Naive thymus-derived CD8-positive, alpha-beta T cell (primary cell): ENCODE data around the gene MBD6. TPM values are rescaled to one million over a fixed set of nuclear protein-coding genes. Genes with fewer than 3 reads are reported as not detected.

Source experiments
- ATAC-seq, 2 donors: fragments of 150-1000 bp; cut with Tn5 transposase in 1 of 2; sonication (Bioruptor Pico), chemical (Tn5 transposase) in 1 of 2; 1 replicate in 1 of 2; 2 replicates in 1 of 2; pipeline ENCODE4 v1.10.0; 2021; ENCODE audit warnings: mild to moderate bottlenecking in 2 of 2, moderate library complexity in 2 of 2
- POLR2A ChIA-PET: fragments of 350-600 bp; sonication (Branson Sonifier 250); formaldehyde crosslinking; loops from one replicate; lab custom pipeline; 2021; ENCODE audit warnings: antibody characterized with exemption; lab: Charles Lee
- DNase-seq, 10 donors: peaks; one replicate each; pipeline versions ENCODE4 v3.0.0 to v3.0.0-alpha.2; 2020 to 2022
- H3K27ac Mint-ChIP-seq, 10 donors: one replicate each; pipeline ENCODE4 v1.8.0; 2020 to 2022; ENCODE audit warnings: mild to moderate bottlenecking in 10 of 10, mixed read lengths in 10 of 10, moderate library complexity in 4 of 10, inconsistent platforms in 1 of 10
- H3K27me3 Mint-ChIP-seq, 5 donors: one replicate each; pipeline ENCODE4 v1.8.0; 2021 to 2022; ENCODE audit warnings: mixed read lengths in 5 of 5
- H3K36me3 Mint-ChIP-seq, 3 donors: one replicate each; pipeline ENCODE4 v1.8.0; 2020 to 2022; ENCODE audit warnings: mixed read lengths in 3 of 3, mild to moderate bottlenecking in 2 of 3, inconsistent platforms in 1 of 3
- H3K4me1 Mint-ChIP-seq, 4 donors: one replicate each; pipeline ENCODE4 v1.8.0; 2021 to 2022; ENCODE audit warnings: mixed read lengths in 4 of 4
- H3K4me3 Mint-ChIP-seq, 10 donors: one replicate each; pipeline ENCODE4 v1.8.0; 2020 to 2022; ENCODE audit warnings: mild to moderate bottlenecking in 10 of 10, mixed read lengths in 10 of 10, moderate library complexity in 6 of 10, inconsistent platforms in 1 of 10
- H3K9me3 Mint-ChIP-seq, 9 donors: one replicate each; pipeline ENCODE4 v1.8.0; 2020 to 2022; ENCODE audit warnings: mixed read lengths in 9 of 9, mild to moderate bottlenecking in 3 of 9, inconsistent platforms in 1 of 9, moderate library complexity in 1 of 9
- polyA plus RNA-seq, 3 donors: library from polyadenylated mRNA; unstranded; fragments of 300-500 nt; fragmentation: Illumina TruSeq; gene quantifications; one replicate each; pipeline ENCODE4 v1.2.3, GENCODE V29; 2021
- total RNA-seq, 8 experiments: library from RNA in 2 of 8; stranded (reverse) in 2 of 8; gene quantifications; one replicate each; pipeline ENCODE4 v1.2.3 and lab custom pipeline; 2021 to 2026

Gene MBD6
- total and polyA plus RNA-seq, 5 experiments from 2014 or later = 0.38 to 104 (median 2.5) TPM

- Mint-ChIP-seq H3K9me3 (no peaks in the 10 kb centered on the region), H3K27ac (peak overlapping the region; percentile 39 to 97 (median 92)), H3K27me3 (peaks cover 0 to 2% (median 0%) of the 10 kb centered on the region in 5 donors), H3K36me3 (peaks cover 0 to 30% (median 4%) of the 10 kb centered on the region in 3 donors), H3K4me1 (peaks cover 33 to 73% (median 51%) of the 10 kb centered on the region in 4 donors), H3K4me3 (peak overlapping the region; percentile 89 to 97 (median 92))
- ATAC-seq (no peak), DNase-seq (peak in 4 of 10 donors; percentile 11 to 31 (median 26))
- POLR2A ChIA-PET = interaction anchor here (0.7 to 2.0 kb wide), 12 partner anchors 8 to 81 kb away, joined by 3 to 10 read pairs (median 4); partner anchors contain the start of genes ARHGAP9, DTX3 and PIP4K2C
These were observed 1.3 kb downstream of the MBD6 start for GRCh38 chr12:57523706-57524614.

- Mint-ChIP-seq H3K9me3 (no peaks in the 10 kb centered on the region), H3K36me3 (peaks cover 0 to 35% (median 0%) of the 10 kb centered on the region in 3 donors), H3K27ac (peak overlapping the region; percentile 13 to 97 (median 92)), H3K27me3 (peaks cover 0 to 2% (median 0%) of the 10 kb centered on the region in 5 donors), H3K4me3 (peak overlapping the region in 7 of 10 donors; percentile 90 to 97 (median 95)), H3K4me1 (peaks cover 30 to 70% (median 46%) of the 10 kb centered on the region in 4 donors)
- DNase-seq (no peak), ATAC-seq (no peak)
- POLR2A ChIA-PET = interaction anchor here (0.5 to 2.0 kb wide), 9 partner anchors 9 to 80 kb away, joined by 3 to 10 read pairs (median 4); partner anchors contain the start of genes ARHGAP9, DTX3 and PIP4K2C
These were observed 2.4 kb downstream of the MBD6 start for GRCh38 chr12:57524814-57525614.

GRCh38 chr12:57525615-57526383, 3.2 kb downstream of the MBD6 start:
- no peak for ATAC-seq
- Mint-ChIP-seq H3K27ac (peak overlapping the region in 4 of 10 donors; percentile 13 to 52 (median 46)), H3K36me3 (peaks cover 0 to 41% (median 0%) of the 10 kb centered on the region in 3 donors), H3K4me1 (peaks cover 27 to 64% (median 43%) of the 10 kb centered on the region in 4 donors), H3K9me3 (no peaks in the 10 kb centered on the region), H3K4me3 (no peak overlapping the region), H3K27me3 (peaks cover 0 to 2% (median 0%) of the 10 kb centered on the region in 5 donors)
- no peak for DNase-seq
- POLR2A ChIA-PET = interaction anchor here (0.5 to 1.6 kb wide), 4 partner anchors 11 to 63 kb away, joined by 3 to 6 read pairs (median 4); no protein-coding TSS in a partner anchor

DNA sequence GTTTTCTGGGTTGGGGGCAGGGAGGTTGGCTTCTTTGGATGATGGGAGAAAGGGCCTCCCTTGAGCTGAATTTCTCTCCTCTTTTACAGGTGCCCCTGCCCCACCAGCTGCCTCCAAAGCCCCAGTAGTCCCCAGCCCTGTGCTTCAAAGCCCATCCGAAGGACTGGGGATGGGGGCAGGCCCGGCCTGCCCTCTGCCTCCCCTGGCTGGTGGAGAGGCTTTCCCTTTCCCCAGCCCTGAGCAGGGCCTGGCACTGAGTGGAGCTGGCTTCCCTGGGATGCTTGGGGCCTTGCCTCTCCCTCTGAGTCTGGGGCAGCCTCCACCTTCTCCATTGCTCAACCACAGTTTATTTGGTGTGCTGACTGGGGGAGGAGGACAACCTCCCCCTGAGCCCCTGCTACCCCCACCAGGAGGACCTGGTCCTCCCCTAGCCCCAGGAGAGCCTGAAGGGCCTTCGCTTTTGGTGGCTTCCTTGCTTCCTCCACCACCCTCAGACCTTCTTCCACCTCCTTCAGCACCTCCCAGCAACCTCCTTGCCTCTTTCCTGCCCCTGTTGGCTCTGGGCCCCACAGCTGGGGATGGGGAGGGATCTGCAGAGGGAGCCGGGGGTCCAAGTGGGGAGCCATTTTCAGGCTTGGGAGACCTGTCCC, 4.0 kb downstream of the MBD6 start:
- Mint-ChIP-seq H3K27me3 (peaks cover 0 to 2% (median 0%) of the 10 kb centered on the region in 5 donors), H3K9me3 (no peaks in the 10 kb centered on the region), H3K4me1 (peaks cover 25 to 56% (median 35%) of the 10 kb centered on the region in 4 donors), H3K27ac (peak overlapping the region in 3 of 10 donors; percentile 5 to 45 (median 11)), H3K4me3 (no peak overlapping the region), H3K36me3 (peaks cover 0 to 47% (median 0%) of the 10 kb centered on the region in 3 donors)
- DNase-seq (no peak), ATAC-seq (no peak)
- POLR2A ChIA-PET = interaction anchor here (0.5 to 1.6 kb wide), 6 partner anchors 11 to 1695 kb away, joined by 3 to 6 read pairs (median 4); partner anchors contain the start of gene ARHGAP9

DNA sequence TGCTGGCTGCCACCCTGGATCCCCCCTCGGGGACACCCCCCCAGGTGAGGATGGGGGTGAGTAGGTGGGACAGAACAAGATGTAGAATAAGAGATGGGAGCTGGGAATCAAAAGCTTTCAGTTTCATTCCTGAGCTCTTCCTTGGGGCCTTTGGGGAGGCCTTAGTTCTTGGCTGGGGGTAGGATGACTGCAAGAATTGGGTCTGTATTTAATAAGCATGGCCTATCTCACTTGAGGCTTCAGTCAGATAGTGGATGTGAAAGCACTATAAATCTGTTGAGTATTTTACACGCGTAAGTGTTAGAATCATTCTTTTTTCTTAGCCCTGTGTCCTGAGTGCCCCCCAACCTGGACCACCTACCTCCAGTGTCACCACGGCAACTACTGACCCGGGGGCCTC, 4.6 kb downstream of the MBD6 start:
- ATAC-seq = no peak
- peak overlapping the region in 4 of 10 donors; percentile 11 to 52 (median 46) for H3K27ac Mint-ChIP-seq
- no peaks in the 10 kb centered on the region for H3K9me3 Mint-ChIP-seq
- peaks cover 19 to 50% (median 29%) of the 10 kb centered on the region in 4 donors for H3K4me1 Mint-ChIP-seq
- H3K36me3 Mint-ChIP-seq = peaks cover 0 to 53% (median 0%) of the 10 kb centered on the region in 3 donors
- H3K27me3 Mint-ChIP-seq = no peaks in the 10 kb centered on the region
- no peak overlapping the region for H3K4me3 Mint-ChIP-seq
- POLR2A ChIA-PET = interaction anchor here (0.6 to 1.6 kb wide), 4 partner anchors 10 to 1695 kb away, joined by 3 to 4 read pairs (median 4); partner anchors contain the start of gene ARHGAP9
- DNase-seq = no peak

DNA sequence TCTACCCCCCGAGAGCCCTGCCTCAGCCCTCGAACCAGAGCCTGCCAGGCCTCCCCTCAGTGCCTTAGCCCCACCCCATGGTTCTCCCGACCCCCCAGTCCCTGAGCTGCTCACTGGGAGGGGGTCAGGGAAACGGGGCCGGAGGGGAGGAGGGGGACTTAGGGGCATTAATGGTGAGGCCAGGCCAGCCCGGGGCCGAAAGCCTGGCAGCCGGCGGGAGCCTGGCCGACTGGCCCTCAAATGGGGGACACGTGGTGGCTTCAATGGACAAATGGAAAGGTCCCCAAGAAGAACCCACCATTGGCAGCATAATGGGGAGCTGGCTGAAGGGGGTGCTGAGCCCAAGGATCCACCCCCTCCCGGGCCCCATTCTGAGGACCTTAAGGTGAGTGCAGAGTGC, 5.6 kb downstream of the MBD6 start:
- H3K36me3 Mint-ChIP-seq = peaks cover 0 to 63% (median 0%) of the 10 kb centered on the region in 3 donors
- POLR2A ChIA-PET = interaction anchor here (0.9 to 1.3 kb wide), 3 partner anchors 8 to 69 kb away, joined by 4 to 6 read pairs (median 4); partner anchors contain the start of gene DDIT3
- H3K4me1 Mint-ChIP-seq = peaks cover 17 to 45% (median 27%) of the 10 kb centered on the region in 4 donors
- H3K27ac Mint-ChIP-seq = peak overlapping the region in 2 of 10 donors; percentile 58 to 65
- no peaks in the 10 kb centered on the region for H3K27me3 Mint-ChIP-seq
- no peak overlapping the region for H3K4me3 Mint-ChIP-seq
- ATAC-seq (no peak), DNase-seq (no peak)
- H3K9me3 Mint-ChIP-seq = no peaks in the 10 kb centered on the region

DNA sequence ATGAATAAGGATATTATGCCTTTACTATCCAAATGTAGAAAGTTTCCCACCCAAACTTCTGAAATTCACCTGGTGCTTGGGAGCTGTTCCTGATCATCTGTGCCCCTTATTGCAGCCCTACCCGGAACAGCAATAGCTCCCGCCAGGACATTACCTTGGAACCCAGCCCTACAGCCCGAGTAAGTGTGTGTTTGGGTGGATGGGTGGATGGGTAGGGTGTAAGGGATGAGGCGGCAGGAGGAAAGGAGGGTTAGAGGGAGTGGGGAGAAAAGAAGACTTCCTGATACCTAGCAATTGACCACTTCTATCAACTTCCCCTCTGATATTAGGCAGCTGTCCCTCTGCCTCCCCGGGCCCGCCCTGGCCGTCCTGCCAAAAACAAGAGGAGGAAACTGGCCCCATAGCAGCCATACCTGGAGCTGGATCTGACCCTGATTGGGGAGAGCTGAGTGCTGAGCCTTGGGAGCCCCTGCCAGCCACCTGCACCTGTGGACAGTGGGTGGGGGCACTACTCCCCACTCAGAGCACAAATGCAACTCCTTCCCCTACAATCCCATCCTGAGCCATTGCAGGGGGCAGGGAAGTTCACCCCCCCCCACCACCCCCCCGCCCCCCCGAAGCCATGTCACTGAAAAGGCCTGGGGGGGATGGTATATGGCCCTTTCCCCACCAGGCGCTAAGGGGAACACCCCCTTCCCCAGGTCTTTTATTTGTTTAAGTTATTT, 6.4 kb downstream of the MBD6 start:
- POLR2A ChIA-PET = interaction anchor here (0.9 to 1.3 kb wide), 3 partner anchors 8 to 70 kb away, joined by 4 to 6 read pairs (median 4); partner anchors contain the start of gene DDIT3
- DNase-seq = no peak
- H3K4me3 Mint-ChIP-seq = no peak overlapping the region
- peaks cover 0 to 71% (median 0%) of the 10 kb centered on the region in 3 donors for H3K36me3 Mint-ChIP-seq
- peaks cover 13 to 37% (median 19%) of the 10 kb centered on the region in 4 donors for H3K4me1 Mint-ChIP-seq
- H3K9me3 Mint-ChIP-seq = no peaks in the 10 kb centered on the region
- peak overlapping the region in 6 of 10 donors; percentile 28 to 86 (median 70) for H3K27ac Mint-ChIP-seq
- no peaks in the 10 kb centered on the region for H3K27me3 Mint-ChIP-seq
- no peak for ATAC-seq

- Mint-ChIP-seq H3K4me3 (no peak overlapping the region), H3K4me1 (peaks cover 7 to 28% (median 11%) of the 10 kb centered on the region in 4 donors), H3K27ac (peak overlapping the region in 5 of 10 donors; percentile 7 to 86 (median 75)), H3K36me3 (peaks cover 0 to 76% (median 3%) of the 10 kb centered on the region in 3 donors), H3K9me3 (no peaks in the 10 kb centered on the region), H3K27me3 (no peaks in the 10 kb centered on the region)
- ATAC-seq = no peak
- DNase-seq = no peak
- POLR2A ChIA-PET = interaction anchor here (0.6 to 1.2 kb wide), 2 partner anchors 49 to 1485 kb away, joined by 4 to 5 read pairs; no protein-coding TSS in a partner anchor
These were observed 7.2 kb downstream of the MBD6 start for GRCh38 chr12:57529831-57530230.

DNA sequence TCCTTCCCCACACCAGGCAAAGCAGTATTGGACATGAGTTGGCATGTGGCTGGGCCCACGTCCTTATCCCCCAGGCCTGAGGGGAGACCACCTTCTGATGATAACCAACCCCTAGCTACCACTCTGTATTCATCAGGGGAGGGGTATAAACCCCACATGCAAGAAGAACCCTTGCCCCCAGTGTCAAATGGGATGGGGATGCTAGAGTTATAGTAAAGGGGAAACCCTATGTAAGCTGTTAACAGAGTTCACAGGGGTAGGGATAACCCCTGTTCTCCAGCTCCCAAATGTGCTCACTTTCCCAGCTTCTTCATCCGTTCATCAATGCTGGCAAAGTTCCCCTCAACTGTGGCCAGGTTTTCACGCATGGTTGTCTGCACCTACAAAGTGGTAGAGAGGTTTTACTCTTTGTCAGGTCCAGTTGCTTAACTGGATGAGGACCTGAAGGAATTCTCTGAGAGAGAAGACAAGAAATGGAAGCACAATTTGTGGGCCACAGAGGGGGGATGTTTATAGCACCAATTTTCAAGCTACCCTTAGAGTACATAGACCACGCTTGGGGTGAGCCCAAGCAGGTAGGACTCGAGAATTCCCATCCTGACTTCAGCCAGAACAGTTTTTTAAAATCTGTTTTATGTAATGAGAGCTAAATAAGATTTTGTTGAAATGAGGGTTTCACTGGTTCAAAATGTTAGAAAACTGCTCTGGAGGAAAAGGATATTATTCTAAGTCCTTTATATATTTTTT, 7.9 kb downstream of the MBD6 start:
- Mint-ChIP-seq H3K4me3 (no peak overlapping the region), H3K9me3 (no peaks in the 10 kb centered on the region), H3K4me1 (peaks cover 3 to 21% (median 8%) of the 10 kb centered on the region in 4 donors), H3K36me3 (peaks cover 0 to 80% (median 4%) of the 10 kb centered on the region in 3 donors), H3K27ac (peak overlapping the region in 4 of 10 donors; percentile 36 to 75 (median 59)), H3K27me3 (no peaks in the 10 kb centered on the region)
- POLR2A ChIA-PET = interaction anchor here (0.6 to 1.2 kb wide), 4 partner anchors 10 to 1486 kb away, joined by 3 to 5 read pairs (median 4); no protein-coding TSS in a partner anchor
- no peak for ATAC-seq
- no peak for DNase-seq
